Suprapubic skin (tissue), 4 donors: Measurements from ENCODE around the gene SHF.

Experiments
- POLR2A ChIP-seq, 2 donors: fragments of 450-650 bp; IDR thresholded peaks; one replicate each; pipeline ENCODE4 v1.6.1; 2017; ENCODE audit warnings: antibody characterized with exemption in 2 of 2, mild to moderate bottlenecking in 2 of 2, moderate library complexity in 2 of 2
- POLR2AphosphoS5 ChIP-seq, 3 donors: sonication (generic); formaldehyde crosslinking; IDR thresholded peaks; one replicate each; pipeline ENCODE4 v1.6.1; 2017; ENCODE audit warnings: antibody characterized with exemption in 3 of 3
- TF ChIP-seq, protein P1 (sequence below), 2 donors: fragments of 200-600 bp in 1 of 2; fragments of 450-650 bp in 1 of 2; sonication (generic) in 1 of 2; IDR thresholded peaks; one replicate each; pipeline ENCODE4 v1.5.1; 2016 to 2019; ENCODE audit warnings: antibody characterized with exemption in 2 of 2, mild to moderate bottlenecking in 1 of 2, moderate library complexity in 1 of 2

DNA sequence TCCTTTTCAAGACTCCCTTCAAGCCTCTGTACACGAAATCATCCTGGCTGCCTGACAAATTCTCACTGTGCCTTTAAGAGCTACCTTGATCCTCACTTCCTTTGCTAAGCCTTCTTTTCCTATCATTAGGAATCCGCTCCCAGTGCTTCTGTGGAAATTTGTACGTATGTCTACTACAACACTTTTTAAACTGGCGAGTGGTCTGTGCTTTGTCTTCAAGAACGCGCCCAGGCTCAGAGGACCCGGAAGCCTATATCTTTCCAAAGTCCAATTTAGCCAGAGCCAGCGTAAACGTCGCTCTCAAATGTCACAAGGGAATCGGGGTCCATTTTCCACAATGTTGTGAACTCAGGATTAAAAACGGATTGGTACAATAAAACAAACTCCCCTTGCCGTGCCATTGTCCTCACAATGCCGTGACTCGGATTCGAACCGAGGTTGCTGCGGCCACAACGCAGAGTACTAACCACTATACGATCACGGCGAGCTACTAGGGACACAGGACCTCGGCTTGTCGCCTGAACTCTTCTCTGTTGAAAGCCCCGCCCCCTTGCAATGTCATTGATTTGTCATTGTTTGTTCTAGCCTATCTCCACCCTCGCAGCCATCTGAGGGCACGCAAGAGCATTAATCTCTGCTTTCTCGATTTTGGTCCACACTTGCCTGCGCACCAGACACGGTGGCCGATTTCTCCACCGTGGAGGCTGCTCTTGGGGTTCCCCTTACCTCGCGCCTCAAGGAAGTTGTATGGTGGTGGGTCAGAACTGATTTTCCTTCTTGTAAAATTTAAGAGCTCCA, 12.4 kb upstream of the SHF start:
- TF ChIP-seq, protein P1, sequence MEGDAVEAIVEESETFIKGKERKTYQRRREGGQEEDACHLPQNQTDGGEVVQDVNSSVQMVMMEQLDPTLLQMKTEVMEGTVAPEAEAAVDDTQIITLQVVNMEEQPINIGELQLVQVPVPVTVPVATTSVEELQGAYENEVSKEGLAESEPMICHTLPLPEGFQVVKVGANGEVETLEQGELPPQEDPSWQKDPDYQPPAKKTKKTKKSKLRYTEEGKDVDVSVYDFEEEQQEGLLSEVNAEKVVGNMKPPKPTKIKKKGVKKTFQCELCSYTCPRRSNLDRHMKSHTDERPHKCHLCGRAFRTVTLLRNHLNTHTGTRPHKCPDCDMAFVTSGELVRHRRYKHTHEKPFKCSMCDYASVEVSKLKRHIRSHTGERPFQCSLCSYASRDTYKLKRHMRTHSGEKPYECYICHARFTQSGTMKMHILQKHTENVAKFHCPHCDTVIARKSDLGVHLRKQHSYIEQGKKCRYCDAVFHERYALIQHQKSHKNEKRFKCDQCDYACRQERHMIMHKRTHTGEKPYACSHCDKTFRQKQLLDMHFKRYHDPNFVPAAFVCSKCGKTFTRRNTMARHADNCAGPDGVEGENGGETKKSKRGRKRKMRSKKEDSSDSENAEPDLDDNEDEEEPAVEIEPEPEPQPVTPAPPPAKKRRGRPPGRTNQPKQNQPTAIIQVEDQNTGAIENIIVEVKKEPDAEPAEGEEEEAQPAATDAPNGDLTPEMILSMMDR (IDR thresholded peaks at IDR 0.05): no peak
- TF ChIP-seq POLR2AphosphoS5 (IDR thresholded peaks at IDR 0.05) (peak; percentile 69 to 94 (median 83)), POLR2A (IDR thresholded peaks at IDR 0.05) (peak; percentile 83 to 94)
